GM19438 (cell line): ENCODE data around the gene REG3G.

Experiments
- ATAC-seq: cut with Tn5 transposase; IDR thresholded peaks from one replicate; pipeline ENCODE4 v1.9.1; 2021; ENCODE audit warnings: low read depth; ENCODE audit not compliant: unreplicated experiment

Gene REG3G

DNA sequence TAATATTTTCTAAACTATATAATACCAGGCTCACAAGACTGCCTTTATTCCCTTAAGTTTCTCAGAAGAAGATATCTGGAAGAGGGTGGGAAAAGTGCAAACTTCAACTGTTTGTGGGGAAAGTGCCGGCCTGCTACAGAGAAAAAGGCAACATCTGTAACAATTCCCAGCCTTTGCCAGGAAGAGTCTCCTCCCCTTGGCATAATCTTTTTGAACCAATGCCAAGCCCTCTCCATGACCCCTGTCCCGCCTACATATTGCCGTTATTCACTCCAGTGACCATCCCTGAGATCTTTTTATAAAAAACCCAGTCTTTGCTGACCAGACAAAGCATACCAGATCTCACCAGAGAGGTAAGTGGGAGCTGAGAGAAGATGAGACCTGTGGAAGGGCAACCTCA lies at the start of gene REG3G:
Gene REG3G (plus strand): TSS at position 282 of the 400 bp plus-strand sequence. CDS start 392 bp downstream, outside the sequence.
- ATAC-seq = no peak

DNA sequence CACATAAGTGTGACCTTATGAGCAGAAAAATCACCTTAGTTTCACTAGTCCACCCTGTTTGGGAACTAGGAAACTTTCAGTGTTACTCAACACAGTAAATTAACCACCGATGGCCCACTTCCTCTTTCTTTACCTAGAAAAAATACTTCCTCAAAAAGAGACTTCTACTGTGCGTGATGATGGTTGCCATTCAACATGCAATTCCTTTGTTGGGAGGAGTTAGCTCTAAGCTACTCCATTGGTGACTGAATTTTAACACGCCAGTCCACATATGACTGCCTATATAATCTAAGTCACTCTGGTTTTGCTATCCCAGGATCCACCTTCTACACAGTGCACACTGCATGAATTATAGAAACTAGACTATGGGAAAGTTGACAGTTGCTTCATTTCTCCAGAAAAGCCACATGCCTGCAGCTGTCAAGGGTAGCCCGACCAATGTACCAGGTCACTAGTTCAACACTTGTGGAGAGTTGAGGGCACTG lies 47.8 kb upstream of the REG3G start:
- ATAC-seq = peak; percentile 85

DNA sequence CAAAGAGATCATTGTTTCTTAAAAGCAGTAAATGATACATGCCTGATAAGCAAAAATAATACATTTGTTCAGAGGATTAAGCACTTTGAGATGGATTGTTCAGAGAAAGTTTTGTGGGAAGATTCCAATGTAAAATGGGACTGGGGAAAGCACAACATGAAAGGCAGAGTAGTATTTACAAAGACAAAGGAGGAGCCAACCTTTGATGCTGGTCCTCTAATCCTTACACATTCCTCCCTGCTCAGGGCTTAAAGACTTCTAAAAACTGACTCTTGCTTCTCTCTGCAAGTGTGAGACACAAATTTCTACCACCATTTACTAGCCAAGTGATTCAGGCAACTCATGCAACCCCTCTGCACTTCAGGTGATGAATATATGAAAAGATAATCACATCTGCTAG lies 47.2 kb upstream of the REG3G start:
- no peak for ATAC-seq

DNA sequence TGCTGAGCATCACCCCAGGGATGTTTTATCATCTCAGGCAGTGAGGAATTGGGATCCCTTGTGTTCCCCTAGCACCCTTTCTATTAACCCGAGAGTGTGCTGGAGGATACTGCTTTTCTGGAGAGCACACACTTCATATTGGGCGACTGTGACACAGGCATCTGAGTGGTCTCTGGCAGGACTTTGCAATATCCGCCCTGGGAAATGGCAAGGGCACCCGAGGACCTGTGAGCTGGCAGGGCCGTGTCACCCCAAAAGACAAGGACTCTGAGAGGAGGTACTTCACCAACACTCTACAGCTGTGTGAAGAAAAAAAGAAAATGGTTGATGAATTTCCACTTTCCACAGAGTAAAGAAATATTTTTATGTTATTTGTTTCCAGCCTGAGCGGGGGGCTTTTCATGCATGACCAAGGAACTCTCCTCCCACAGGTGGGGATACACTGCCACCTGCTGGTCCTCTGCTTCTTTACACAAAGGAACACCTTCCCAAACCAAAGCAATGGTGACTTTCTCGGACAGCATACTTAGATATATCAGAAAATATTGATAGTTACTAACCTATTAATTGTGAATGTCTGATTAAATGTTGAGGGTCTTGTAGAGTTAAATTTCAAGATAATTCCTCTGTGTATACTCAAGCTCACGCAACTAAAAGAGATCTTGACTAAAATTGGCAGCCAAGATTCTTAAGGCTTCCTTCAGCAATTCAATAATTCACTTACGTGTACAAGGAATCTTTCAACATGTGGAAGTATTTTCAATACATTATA lies 45.9 kb upstream of the REG3G start:
- peak; percentile 31 for ATAC-seq

DNA sequence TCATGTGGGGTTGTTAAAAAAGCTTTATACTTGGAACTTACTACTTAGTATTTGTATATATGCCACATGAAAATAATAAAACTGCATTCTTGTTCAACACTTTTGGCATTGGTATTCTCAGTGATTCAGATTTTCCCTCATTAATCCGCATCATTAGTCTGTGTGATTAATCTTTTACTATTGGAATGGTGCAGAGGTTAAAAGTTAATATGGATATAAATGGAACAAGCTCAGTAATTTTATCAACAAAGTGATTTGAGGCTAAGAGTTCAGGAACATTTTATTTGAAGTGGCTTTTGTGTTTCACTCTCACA lies 45.4 kb upstream of the REG3G start:
- ATAC-seq = no peak

DNA sequence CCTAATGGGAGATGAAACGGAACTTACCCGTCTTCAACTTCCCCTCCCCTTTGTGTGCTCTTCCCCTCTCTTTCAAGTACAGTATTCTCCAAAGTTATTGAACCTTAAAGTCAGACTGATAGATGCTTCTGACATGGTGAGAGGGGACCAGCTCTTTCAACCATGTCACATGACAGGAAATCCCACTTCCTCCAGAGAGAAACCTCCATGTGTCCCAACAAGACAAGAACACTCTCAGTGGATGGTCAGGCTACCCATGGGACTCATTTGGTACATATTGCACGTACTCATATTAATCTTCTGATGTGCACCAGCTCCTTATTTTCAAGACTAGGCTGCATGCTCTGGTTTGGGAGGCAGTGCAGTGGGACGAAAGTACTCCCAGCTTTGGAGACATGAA lies 44.6 kb upstream of the REG3G start:
- no peak for ATAC-seq

DNA sequence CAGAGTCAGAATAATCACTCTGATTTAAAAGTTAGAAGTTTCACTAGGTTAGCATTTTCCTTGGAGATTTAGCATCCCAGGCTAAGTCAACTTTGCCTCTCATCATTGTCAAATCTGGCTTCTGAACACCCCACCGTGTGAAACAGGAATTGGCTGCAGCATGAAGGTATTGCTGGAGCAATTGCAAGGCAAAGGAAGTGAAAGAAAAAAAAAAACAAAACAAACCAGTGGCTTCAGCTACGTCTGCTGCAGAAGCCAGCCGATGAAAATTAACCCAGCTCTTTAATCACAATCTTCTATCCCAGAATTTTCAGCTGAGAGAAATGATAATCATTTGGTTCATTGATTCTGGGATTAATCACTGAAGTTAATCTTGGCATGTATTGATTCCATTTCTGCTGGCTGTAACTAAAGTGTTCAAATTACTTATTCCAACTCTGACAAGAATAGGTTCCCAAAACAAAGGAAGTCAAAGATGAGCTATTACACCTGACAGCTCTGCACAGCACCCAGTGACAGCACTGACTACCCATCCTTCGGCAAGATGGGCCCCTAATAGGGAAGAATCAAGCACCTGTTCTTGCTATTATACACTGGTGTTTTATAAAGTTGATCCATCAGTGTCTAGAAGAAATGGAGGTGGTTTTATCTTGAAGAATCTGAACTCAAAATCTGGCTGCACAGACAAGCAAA lies 42.7 kb upstream of the REG3G start:
- ATAC-seq = no peak

DNA sequence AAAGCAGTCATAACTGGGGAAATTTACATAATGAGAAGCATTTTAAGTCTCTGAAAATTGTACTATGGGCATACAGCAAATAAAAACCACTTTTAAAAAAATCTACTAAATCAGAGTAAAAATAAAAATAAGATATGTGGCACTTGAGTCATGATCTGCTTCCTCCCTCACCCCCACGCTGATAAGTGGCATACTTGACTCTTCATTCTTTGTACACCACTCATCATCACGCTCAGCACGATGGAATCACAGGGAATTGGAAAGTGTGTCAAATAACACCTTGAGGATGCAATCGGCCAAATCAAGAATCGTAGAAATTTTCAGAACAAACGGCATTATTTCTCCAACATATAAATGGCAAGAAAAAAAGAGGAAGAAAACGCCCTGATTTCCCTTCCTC lies 41.1 kb upstream of the REG3G start:
- ATAC-seq = no peak

DNA sequence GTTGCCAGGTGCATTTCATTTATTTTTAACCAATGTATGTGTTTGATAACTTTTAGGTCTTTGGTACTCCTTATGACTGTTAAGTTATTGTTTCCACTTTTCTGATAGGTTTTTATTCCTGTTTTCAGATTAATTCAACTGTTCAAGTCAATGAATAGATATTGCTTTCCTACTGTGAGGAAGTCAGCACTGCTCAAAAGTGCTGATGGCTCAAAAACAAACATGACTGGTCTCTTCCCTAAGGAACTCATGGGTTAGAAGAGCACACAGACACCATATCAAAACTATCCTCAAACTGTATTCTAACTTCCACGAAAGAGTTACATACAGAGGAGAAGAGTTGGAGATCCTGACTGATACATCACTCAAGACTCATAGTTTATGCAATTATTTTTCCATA lies 39.9 kb upstream of the REG3G start:
- no peak for ATAC-seq

DNA sequence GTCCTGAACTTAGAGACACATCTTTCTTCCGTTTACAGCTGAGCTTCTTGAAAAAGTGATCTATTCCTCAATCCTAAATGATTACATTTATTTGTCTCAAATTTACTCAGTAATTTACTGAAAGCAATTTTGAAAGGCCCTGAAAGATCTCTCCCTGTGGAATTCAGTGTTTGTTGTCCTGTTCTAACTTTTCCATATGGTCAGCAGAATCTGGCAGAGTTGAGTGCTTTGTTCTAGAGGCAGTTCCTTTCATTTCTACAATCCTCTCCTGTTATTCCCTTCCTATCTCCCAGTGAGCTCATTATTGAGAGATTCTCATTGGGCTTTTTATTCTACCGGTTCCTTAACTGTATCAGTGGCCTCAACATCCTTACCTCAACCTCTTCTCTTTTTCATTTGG lies 36.5 kb upstream of the REG3G start:
- ATAC-seq = no peak

DNA sequence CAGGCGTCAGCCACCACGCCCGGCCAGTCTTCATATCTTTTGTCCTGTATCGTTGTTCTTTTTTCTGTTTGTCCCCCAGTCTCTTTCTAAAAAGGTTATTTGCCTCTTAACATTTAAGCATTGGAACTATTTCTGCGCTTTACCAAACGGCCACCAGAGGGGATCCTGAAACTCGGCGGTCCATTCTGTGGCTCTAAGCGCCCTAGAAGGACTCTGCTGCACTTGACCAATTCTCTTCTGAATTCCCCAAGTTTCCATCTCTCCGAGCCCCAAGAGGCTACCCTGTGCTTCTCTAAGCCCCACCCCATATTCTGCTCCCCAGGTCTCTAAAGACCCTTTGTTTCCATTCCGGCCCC lies 33.1 kb upstream of the REG3G start:
- no peak for ATAC-seq

DNA sequence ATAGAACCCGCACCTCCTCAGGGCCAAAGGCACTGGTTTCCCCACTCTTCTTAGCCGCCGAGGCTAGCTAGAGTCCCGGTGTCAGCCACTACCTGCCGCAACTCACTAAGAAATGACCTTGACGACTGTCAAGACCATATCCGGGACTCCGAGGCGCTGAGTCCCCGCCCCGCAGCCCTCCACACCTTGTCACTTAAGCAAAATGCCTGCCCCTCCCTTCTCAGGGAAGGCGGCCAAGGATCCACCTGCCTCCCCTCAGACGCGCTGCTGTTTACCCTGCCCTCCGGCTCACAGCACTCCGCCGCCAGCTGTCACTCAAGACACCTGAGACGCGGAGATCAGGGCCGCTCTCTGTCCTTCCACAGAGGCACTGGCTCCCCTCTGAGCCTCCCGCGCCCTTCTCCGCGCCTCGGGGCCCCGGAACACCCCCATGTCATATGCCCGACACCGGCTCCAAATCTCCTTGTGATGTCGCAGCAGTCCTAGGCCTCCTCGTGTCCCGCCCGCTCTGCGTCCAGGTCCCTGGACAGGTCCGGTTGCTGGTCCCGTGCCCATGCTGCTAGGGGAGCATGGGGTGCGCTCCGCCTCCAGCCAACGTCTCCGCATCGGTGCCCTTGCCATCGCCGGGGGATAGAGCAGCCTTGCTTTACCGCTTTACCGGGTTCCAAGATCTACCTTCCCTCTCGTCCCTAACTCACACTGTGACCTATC lies 32.5 kb upstream of the REG3G start:
- ATAC-seq = no peak

DNA sequence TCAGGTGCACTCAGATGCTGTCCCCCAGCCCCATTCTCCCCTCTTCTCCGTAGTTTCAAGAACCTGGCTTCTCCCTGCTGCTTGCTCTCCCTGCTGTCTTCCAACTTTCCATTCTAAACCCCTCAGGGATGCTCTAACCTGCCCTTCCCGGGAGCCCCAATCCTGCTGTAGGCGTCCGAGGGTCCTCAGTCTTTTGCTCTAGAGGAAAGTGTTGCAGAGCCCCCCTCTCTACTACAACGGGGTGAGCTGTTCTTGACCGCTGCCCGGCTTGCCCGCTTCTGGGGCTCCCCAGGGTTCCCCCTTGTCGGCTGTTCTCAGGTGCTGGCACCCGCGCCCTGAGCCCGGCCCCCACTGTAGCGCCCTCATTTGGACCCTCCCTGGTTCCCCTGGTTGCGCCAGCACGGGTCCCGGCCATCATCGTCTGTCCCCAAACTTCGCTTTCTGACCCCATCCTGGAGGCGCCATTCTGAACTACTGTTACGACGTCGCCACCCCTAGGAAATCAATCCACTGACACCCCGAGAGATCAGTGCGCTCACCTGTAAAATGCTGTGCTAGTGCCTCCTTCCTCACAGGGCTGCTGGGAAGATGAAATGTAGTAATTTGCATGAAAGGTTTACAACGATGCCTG lies 31.9 kb upstream of the REG3G start:
- no peak for ATAC-seq

DNA sequence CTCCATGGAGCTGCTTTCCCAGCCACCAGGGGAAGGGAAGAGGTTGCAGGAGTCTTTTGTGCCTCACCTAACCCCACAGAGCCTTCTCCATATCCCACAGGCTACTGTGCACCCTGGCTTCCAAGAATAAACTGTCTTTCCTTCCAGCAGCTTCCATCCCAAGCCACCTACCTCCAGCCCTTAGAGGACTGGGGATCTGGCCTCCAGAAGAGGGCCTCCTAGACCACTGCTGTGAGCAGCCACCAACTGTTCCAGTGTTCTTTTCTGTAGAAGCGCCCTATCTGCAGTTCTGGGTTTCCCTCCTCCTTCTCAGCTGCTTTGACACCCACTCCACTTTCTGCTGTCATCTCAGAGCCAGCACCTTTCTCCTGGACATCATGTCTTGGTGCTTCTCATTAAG lies 30.7 kb upstream of the REG3G start:
- ATAC-seq = no peak

DNA sequence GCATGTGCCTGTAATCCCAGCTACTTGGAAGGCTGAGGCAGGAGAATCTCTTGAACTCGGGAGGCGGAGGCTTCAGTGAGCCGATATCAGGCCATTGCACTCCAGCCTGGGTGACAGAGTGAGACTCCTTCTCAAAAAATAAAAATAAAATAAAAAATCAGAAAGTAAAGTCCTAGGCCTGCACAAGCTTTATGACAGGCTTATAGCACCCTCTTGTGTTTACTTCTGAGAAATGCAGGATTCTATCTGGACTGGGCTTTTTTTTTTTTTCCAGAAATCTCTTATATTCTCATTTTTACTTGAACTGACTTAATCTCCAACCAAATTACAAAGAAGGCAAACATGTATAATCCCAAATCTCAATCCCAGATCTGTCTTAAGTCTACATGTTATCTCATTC lies 26.1 kb upstream of the REG3G start:
- no peak for ATAC-seq

DNA sequence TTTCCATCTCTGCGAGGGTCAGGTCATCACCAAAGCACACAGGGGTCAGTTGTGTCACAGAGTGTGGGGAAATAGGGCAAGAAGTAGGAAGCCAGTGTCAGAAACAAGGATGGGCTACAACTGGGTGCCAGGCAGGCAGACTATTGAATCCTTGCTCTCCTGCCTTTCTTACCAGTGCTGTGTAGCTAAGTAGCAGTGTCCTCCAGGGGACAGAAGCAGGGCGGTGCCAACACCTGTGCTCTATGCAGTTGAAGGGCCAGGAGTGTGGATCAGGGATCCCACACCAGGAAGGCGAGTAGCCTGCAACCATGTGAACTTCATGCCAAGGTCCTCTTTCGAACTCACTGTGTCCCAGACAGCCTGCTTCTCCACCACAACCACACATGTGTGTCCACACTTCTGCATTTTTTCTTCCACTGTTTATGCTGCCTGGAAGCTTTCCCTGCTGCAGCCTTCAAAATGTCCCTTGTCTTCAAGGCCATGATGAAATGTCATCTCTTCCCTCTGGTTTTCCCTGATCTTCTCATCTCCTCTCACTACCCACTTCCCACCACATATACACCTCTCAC lies 25.4 kb upstream of the REG3G start:
- ATAC-seq = no peak

DNA sequence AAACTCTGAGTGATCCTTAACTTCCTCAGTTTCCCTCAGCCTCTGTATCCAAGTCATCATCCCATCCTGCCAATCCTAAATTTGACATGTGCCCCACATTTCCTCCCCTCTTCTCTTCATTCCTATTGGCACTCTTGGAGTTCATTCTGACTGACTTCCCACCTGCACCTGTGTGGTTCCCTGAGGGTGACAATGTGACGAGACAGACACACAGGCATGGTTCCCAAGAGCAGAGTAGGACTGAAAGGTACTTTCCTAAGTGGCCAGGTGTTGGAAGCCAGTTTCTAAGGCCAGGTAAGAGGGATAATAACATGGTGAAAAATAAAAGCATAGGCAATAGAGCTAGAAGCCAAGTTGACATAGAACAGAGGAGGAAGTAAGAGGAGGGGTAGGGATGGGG lies 24.2 kb upstream of the REG3G start:
- ATAC-seq = no peak

DNA sequence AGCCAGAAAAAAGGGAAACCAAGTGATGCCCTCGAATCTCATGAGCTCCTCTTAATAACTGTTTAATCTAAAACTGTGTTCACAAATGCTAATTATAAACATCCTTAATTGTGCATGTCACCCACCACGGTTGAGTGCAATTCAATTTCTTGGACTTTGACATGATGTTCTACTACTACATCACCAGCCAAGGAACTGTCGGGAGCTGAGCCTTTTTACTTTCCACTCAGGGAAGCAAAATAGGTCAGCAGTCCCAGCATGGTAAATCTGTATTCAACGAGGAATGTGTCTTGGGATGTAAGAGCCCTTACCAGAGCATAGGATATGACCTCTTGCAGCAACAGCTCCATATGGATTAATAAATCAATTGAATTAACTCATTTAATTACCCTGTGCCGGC lies 20.8 kb upstream of the REG3G start:
- no peak for ATAC-seq

DNA sequence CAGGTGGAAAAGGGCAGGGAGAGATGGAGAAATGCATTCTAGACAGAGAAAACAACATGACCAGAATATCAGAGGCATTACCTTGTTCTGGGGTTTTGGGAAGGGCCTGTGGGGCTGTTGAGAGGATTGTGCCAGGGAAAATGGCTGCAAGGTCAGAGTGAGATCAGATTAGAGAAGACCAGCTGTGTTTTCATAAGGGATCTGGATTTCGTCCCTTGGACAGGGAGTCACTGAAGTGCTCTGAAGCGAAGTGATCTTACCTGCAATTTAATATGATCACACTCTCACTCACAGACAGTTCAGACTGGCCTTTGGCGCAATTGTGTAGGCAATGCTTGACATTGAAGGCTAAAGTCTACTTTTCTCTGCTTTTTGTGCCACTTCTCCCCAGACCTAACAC lies 20.3 kb upstream of the REG3G start:
- ATAC-seq = no peak

DNA sequence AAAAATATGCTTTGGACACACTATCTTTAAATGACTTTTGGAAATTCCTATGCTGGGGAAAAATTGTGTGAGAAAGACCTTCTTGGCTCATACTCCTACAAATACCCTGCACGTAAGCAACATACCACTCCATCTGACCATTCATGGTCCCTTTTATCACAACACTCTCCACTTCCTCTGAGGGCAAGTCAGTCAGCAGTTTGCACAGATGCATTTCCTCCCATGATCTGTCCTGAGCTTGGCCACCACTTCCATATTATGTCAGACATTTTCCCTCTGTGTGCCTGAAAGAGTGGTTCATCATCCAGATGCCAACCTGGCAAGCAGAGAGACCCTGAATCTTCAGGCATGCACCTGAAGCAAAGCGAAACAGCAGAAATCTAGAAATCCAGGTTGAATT lies 16.1 kb upstream of the REG3G start:
- ATAC-seq = no peak

DNA sequence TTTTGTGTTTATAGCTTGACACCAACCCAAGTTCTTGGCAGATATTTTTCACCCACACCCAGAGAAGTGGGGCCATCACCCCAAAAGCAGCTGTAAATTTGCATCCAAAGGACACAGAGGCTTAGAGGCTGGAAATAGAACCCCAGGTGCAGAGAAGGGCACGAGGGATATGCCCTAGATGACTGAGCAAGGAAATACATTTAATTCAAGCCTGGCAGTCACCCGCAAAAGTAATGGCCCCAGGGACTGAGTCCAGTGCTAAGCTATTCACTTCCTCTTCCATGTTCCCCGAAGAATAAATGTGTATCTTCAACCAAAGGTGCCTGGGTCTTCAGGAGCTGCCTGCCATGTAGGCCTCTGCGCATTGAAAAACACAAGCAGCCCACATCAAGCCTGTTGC lies 14.0 kb upstream of the REG3G start:
- no peak for ATAC-seq
